HEK293 (cell line): ENCODE measurements around the gene OGFOD2.

Source experiments
- CTCF ChIA-PET: fragments of 350-600 bp; formaldehyde crosslinking; extraction: SDS; loops from one replicate; lab custom pipeline; 2021; ENCODE audit warnings: antibody characterized with exemption; lab: Yijun Ruan, JAX
- POLR2A ChIA-PET: fragments of 300-600 bp; formaldehyde crosslinking; extraction: SDS; loops from one replicate; lab custom pipeline; 2020; ENCODE audit warnings: antibody characterized with exemption, inconsistent platforms; lab: Yijun Ruan, JAX
- H3K27ac ChIP-seq: fragments of 200-500 bp; sonication (Bioruptor generic); 2 replicates; pipeline ENCODE4 v1.5.1; 2014; ENCODE audit warnings: low read depth, low read length, control low read depth, inconsistent platforms; ENCODE audit errors: extremely low read depth
- H3K36me3 ChIP-seq, 2 experiments: fragments of 200-500 bp in 1 of 2; sonication (Bioruptor generic) in 1 of 2; 1 replicate in 1 of 2; 2 replicates in 1 of 2; pipeline ENCODE4 v1.5.1; 2014 to 2017; ENCODE audit warnings: inconsistent platforms in 2 of 2, low read length in 2 of 2; ENCODE audit not compliant: control insufficient read depth in 2 of 2, insufficient read depth in 1 of 2
- H3K4me1 ChIP-seq: fragments of 200-500 bp; sonication (Bioruptor generic); 2 replicates; pipeline ENCODE4 v1.5.1; 2014; ENCODE audit warnings: mild to moderate bottlenecking, low read length, inconsistent platforms; ENCODE audit not compliant: control insufficient read depth, insufficient read depth
- H3K4me3 ChIP-seq: 2 replicates; pipeline ENCODE4 v1.5.1; 2011; ENCODE audit warnings: low read depth, mild to moderate bottlenecking, control low read depth, low read length, moderate library complexity
- H3K9me3 ChIP-seq: fragments of 200-500 bp; sonication (Bioruptor generic); 2 replicates; pipeline ENCODE4 v1.5.1; 2014; ENCODE audit warnings: low read depth, low read length, inconsistent platforms; ENCODE audit not compliant: control insufficient read depth, insufficient read depth
- GLIS2 ChIP-seq: fragments of 450-650 bp; formaldehyde crosslinking; IDR thresholded peaks from 2 replicates; pipeline ENCODE4 v1.5.1; 2016; ENCODE audit warnings: missing biosample characterization, missing genetic modification characterization
- KLF1 ChIP-seq: fragments of 450-650 bp; formaldehyde crosslinking; IDR thresholded peaks from 2 replicates; pipeline ENCODE4 v1.5.1; 2016; ENCODE audit warnings: missing biosample characterization, missing genetic modification characterization
- MZF1 ChIP-seq: fragments of 450-650 bp; formaldehyde crosslinking; IDR thresholded peaks from 2 replicates; pipeline ENCODE4 v1.5.1; 2017; ENCODE audit warnings: missing biosample characterization, missing genetic modification characterization, borderline replicate concordance
- YY2 ChIP-seq: fragments of 450-650 bp; formaldehyde crosslinking; IDR thresholded peaks from 2 replicates; pipeline ENCODE4 v1.5.1; 2016; ENCODE audit warnings: missing biosample characterization, missing genetic modification characterization
- ZBTB17 ChIP-seq: fragments of 450-650 bp; formaldehyde crosslinking; IDR thresholded peaks from 2 replicates; pipeline ENCODE4 v1.5.1; 2016; ENCODE audit warnings: missing biosample characterization, missing genetic modification characterization
- ZBTB48 ChIP-seq: fragments of 450-650 bp; formaldehyde crosslinking; IDR thresholded peaks from 2 replicates; pipeline ENCODE4 v1.5.1; 2016; ENCODE audit warnings: missing biosample characterization, missing genetic modification characterization
- ZFHX2 ChIP-seq: fragments of 450-650 bp; formaldehyde crosslinking; conservative IDR thresholded peaks from 2 replicates; pipeline ENCODE4 v1.5.1; 2016; ENCODE audit warnings: missing biosample characterization, missing genetic modification characterization
- ZNF239 ChIP-seq: fragments of 450-650 bp; formaldehyde crosslinking; IDR thresholded peaks from 2 replicates; pipeline ENCODE4 v1.5.1; 2016; ENCODE audit warnings: missing biosample characterization, missing genetic modification characterization
- ZNF341 ChIP-seq: fragments of 450-650 bp; formaldehyde crosslinking; IDR thresholded peaks from 2 replicates; pipeline ENCODE4; 2016; ENCODE audit warnings: low read depth, missing biosample characterization, missing genetic modification characterization
- ZNF350 ChIP-seq: fragments of 450-650 bp; formaldehyde crosslinking; IDR thresholded peaks from 2 replicates; pipeline ENCODE4 v1.5.0; 2017; ENCODE audit warnings: missing biosample characterization, mild to moderate bottlenecking, missing genetic modification characterization
- ZNF391 ChIP-seq: fragments of 450-650 bp; formaldehyde crosslinking; IDR thresholded peaks from 2 replicates; pipeline ENCODE4 v1.5.1; 2016; ENCODE audit warnings: low read depth, missing biosample characterization, missing genetic modification characterization, borderline replicate concordance
- ZNF423 ChIP-seq: fragments of 450-650 bp; formaldehyde crosslinking; IDR thresholded peaks from 2 replicates; pipeline ENCODE4 v1.5.1; 2016; ENCODE audit warnings: missing biosample characterization, missing genetic modification characterization
- ZNF549 ChIP-seq: fragments of 450-650 bp; IDR thresholded peaks from 2 replicates; pipeline ENCODE4 v1.5.1; 2018; ENCODE audit warnings: missing biosample characterization, missing genetic modification characterization, mild to moderate bottlenecking, inconsistent platforms, moderate library complexity
- ZNF624 ChIP-seq: fragments of 450-650 bp; formaldehyde crosslinking; IDR thresholded peaks from 2 replicates; pipeline ENCODE4 v1.5.1; 2017; ENCODE audit warnings: missing biosample characterization, missing genetic modification characterization
- ZNF776 ChIP-seq: fragments of 450-650 bp; formaldehyde crosslinking; IDR thresholded peaks from 2 replicates; pipeline ENCODE4 v1.5.0; 2017; ENCODE audit warnings: missing biosample characterization, missing genetic modification characterization, borderline replicate concordance
- ZSCAN23 ChIP-seq: fragments of 450-650 bp; formaldehyde crosslinking; IDR thresholded peaks from 2 replicates; pipeline ENCODE4 v1.5.1; 2016; ENCODE audit warnings: missing biosample characterization, missing genetic modification characterization
- TF ChIP-seq, protein P1 (sequence below): fragments of 450-650 bp; formaldehyde crosslinking; IDR thresholded peaks from 2 replicates; pipeline ENCODE4 v1.5.1; 2016; ENCODE audit warnings: missing biosample characterization, missing genetic modification characterization
- TF ChIP-seq, protein P2 (sequence below): fragments of 450-650 bp; formaldehyde crosslinking; IDR thresholded peaks from 2 replicates; pipeline ENCODE4 v1.5.1; 2016; ENCODE audit warnings: missing biosample characterization, missing genetic modification characterization
- TF ChIP-seq, protein P3 (sequence below): IDR thresholded peaks from 2 replicates; pipeline ENCODE4 v1.6.1; 2011; ENCODE audit warnings: mild to moderate bottlenecking, low read depth, low read length, borderline replicate concordance
- TF ChIP-seq, protein P4 (sequence below): fragments of 450-650 bp; formaldehyde crosslinking; IDR thresholded peaks from 2 replicates; pipeline ENCODE4 v1.5.1; 2017; ENCODE audit warnings: missing biosample characterization, mild to moderate bottlenecking, missing genetic modification characterization, moderate library complexity
- TF ChIP-seq, protein P5 (sequence below): fragments of 450-650 bp; formaldehyde crosslinking; IDR thresholded peaks from 2 replicates; pipeline ENCODE4 v1.5.0; 2017; ENCODE audit warnings: missing biosample characterization, missing genetic modification characterization, borderline replicate concordance

OGFOD2 gene

DNA sequence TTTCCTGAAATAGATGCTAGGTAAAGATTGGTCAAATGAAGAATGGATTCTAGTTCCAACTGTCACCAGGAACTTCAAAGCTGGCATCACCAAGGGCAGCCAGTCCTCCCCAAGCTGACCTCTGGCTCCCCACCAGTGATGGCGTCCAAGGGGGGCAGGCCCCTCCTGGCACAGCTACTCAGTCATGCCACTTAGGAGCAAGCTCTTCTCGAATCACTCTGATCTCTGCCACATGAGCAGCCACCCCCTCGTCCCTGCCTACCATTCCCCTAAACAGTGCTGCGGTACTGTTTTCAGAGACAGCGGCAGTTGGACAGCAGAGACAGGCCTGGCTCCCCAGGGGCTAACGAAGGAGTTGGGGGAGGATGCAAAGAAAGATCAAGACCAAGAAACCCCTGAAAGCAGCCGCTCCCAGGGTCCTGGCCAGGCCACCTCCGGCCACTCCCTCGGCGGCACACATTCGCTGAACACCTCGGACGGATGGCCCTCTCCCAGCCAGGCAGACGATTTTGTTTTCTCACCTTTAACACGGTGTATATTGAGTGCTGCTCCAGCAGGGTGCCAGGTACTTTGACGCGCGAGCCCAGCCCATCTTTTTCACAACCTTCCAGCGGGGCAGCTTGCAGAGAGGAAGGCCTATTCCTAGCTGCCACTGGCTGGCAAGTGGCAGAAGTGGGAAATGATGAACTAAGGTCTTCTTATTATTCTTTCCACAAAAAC lies 52.8 kb downstream of the OGFOD2 start:
- Histone ChIP-seq H3K27ac (no peak overlapping the region), H3K4me3 (no peak overlapping the region), H3K4me1 (no peaks in the 10 kb centered on the region), H3K36me3 (no peaks in the 10 kb centered on the region), H3K9me3 (no peaks in the 10 kb centered on the region)
- TF ChIP-seq, protein P1, sequence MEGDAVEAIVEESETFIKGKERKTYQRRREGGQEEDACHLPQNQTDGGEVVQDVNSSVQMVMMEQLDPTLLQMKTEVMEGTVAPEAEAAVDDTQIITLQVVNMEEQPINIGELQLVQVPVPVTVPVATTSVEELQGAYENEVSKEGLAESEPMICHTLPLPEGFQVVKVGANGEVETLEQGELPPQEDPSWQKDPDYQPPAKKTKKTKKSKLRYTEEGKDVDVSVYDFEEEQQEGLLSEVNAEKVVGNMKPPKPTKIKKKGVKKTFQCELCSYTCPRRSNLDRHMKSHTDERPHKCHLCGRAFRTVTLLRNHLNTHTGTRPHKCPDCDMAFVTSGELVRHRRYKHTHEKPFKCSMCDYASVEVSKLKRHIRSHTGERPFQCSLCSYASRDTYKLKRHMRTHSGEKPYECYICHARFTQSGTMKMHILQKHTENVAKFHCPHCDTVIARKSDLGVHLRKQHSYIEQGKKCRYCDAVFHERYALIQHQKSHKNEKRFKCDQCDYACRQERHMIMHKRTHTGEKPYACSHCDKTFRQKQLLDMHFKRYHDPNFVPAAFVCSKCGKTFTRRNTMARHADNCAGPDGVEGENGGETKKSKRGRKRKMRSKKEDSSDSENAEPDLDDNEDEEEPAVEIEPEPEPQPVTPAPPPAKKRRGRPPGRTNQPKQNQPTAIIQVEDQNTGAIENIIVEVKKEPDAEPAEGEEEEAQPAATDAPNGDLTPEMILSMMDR (tag by site-specific recombination): no peak
- TF ChIP-seq ZNF341 (tag by site-specific recombination) (0 out of 2 replicates have a peak, but pooled peaks have one; percentile 35), YY2 (tag by site-specific recombination) (no peak), ZFHX2 (tag by site-specific recombination) (no peak), ZSCAN23 (tag by site-specific recombination) (no peak), ZNF391 (tag by site-specific recombination) (no peak), ZNF350 (tag by site-specific recombination) (no peak), ZNF423 (tag by site-specific recombination) (no peak), MZF1 (tag by site-specific recombination) (no peak), ZBTB48 (tag by site-specific recombination) (no peak), KLF1 (tag by site-specific recombination) (no peak), ZNF624 (no peak), ZNF549 (tag by site-specific recombination) (no peak), GLIS2 (tag by site-specific recombination) (0 out of 2 replicates have a peak, but pooled peaks have one; percentile 36), ZNF776 (tag by site-specific recombination) (no peak), ZBTB17 (no peak), ZNF239 (no peak)
- TF ChIP-seq, protein P2, sequence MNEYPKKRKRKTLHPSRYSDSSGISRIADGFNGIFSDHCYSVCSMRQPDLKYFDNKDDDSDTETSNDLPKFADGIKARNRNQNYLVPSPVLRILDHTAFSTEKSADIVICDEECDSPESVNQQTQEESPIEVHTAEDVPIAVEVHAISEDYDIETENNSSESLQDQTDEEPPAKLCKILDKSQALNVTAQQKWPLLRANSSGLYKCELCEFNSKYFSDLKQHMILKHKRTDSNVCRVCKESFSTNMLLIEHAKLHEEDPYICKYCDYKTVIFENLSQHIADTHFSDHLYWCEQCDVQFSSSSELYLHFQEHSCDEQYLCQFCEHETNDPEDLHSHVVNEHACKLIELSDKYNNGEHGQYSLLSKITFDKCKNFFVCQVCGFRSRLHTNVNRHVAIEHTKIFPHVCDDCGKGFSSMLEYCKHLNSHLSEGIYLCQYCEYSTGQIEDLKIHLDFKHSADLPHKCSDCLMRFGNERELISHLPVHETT (tag by site-specific recombination): no peak
- TF ChIP-seq, protein P3, sequence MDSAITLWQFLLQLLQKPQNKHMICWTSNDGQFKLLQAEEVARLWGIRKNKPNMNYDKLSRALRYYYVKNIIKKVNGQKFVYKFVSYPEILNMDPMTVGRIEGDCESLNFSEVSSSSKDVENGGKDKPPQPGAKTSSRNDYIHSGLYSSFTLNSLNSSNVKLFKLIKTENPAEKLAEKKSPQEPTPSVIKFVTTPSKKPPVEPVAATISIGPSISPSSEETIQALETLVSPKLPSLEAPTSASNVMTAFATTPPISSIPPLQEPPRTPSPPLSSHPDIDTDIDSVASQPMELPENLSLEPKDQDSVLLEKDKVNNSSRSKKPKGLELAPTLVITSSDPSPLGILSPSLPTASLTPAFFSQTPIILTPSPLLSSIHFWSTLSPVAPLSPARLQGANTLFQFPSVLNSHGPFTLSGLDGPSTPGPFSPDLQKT: no peak
- TF ChIP-seq, protein P4, sequence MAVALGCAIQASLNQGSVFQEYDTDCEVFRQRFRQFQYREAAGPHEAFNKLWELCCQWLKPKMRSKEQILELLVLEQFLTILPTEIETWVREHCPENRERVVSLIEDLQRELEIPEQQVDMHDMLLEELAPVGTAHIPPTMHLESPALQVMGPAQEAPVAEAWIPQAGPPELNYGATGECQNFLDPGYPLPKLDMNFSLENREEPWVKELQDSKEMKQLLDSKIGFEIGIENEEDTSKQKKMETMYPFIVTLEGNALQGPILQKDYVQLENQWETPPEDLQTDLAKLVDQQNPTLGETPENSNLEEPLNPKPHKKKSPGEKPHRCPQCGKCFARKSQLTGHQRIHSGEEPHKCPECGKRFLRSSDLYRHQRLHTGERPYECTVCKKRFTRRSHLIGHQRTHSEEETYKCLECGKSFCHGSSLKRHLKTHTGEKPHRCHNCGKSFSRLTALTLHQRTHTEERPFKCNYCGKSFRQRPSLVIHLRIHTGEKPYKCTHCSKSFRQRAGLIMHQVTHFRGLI (tag by site-specific recombination): peak; percentile 93
- TF ChIP-seq, protein P5, sequence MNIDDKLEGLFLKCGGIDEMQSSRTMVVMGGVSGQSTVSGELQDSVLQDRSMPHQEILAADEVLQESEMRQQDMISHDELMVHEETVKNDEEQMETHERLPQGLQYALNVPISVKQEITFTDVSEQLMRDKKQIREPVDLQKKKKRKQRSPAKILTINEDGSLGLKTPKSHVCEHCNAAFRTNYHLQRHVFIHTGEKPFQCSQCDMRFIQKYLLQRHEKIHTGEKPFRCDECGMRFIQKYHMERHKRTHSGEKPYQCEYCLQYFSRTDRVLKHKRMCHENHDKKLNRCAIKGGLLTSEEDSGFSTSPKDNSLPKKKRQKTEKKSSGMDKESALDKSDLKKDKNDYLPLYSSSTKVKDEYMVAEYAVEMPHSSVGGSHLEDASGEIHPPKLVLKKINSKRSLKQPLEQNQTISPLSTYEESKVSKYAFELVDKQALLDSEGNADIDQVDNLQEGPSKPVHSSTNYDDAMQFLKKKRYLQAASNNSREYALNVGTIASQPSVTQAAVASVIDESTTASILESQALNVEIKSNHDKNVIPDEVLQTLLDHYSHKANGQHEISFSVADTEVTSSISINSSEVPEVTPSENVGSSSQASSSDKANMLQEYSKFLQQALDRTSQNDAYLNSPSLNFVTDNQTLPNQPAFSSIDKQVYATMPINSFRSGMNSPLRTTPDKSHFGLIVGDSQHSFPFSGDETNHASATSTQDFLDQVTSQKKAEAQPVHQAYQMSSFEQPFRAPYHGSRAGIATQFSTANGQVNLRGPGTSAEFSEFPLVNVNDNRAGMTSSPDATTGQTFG (tag by site-specific recombination): no peak
- ChIA-PET CTCF (interaction anchor here (0.5 kb wide), 1 partner anchor 166 kb away, joined by 3 read pairs; no protein-coding TSS in a partner anchor), POLR2A (no interaction called here)
